ENCODE results near the gene TJP3.

Gene TJP3

DNA sequence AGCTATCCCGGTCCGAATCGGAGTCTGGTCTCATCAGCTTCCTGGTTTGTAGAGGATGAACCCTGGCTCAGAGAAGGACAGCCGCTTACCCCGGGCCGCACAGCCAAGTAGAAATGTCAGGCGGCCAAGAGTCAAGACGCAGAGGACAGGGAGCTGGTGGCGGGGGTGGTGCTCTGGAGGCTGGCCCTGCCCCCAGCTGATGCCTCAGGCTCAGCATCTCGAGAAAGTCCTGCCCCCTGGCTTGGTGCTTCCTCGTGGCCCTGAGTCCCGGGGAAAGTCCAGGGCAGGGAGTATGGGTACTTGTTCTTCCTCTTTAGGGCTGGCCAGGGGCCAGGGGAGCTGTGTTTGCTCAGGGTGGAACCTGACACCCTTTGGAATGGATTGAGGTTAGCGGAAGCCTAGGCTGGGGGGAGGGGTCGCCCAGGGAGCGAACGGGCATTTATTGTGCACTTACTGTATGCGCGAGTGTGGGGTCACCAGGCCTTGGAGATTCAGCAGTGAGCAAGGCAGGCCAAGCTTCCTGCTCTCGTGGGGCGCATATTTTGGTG, 2.2 kb downstream of the TJP3 start:
- no peak for DNase-seq (ENCODE audit: low spot score)

GRCh38 chr19:3712663-3713611, 4.8 kb downstream of the TJP3 start:
- DNase-seq (ENCODE audit: low spot score): no peak

DNA sequence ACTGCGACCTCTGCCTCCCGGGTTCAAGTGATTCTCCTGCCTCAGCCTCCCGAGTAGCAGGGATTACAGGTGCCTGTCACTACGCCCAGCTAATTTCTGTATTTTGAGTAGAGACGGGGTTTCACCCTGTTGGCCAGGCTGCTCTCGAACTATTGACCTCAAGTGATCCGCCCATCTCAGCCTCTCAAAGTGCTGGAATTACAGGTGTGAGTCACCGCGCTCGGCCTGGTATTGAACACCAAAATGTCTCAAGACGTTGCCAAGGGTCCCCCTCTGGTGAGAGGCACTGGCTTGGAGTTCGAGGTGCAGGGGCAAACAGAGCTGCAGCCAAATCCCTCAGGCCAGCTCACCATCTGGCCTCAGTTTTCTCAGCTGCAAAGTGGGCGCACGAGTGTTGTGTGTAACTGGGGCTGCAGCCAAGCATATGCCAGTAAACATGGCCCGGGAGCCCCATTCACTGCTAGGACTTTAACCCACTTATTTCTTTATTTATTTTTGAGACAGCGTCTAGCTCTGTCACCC, 8.0 kb downstream of the TJP3 start:
- DNase-seq (ENCODE audit: low spot score): no peak

GRCh38 chr19:3719868-3720267, 11.7 kb downstream of the TJP3 start:
- DNase-seq (ENCODE audit: low spot score): no peak

DNA sequence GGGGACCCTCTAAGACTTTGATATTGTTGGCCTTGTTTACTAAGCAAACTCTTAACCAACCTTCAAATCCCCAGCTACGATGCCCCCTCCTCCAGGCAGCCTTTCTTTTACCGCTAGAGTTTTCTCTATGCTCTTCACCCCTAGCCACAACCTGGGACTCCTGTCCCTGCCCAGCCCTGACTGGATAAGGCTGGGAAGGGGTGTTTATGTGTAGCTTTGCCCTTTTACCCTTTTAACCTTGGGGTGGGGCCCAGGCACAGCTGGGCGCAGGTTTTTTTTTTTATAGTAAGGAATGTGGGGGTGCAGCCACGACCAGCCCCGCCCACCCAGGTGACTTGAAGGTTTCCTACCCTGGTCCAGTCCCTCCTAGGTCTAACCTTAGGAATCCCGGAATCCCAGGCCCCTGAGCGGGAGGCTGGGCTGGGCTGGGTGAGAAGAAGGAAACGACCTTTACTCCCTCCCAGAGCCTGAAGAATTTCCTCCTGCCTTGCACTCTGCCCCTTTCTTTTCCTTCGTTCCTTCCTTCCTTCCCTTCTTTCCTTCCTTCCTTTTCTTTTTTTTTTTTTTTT, 12.2 kb downstream of the TJP3 start:
- DNase-seq (ENCODE audit: low spot score): no peak

GRCh38 chr19:3721131-3721886, 13.1 kb downstream of the TJP3 start:
- peak; percentile 74 for DNase-seq (ENCODE audit: low spot score)

DNA sequence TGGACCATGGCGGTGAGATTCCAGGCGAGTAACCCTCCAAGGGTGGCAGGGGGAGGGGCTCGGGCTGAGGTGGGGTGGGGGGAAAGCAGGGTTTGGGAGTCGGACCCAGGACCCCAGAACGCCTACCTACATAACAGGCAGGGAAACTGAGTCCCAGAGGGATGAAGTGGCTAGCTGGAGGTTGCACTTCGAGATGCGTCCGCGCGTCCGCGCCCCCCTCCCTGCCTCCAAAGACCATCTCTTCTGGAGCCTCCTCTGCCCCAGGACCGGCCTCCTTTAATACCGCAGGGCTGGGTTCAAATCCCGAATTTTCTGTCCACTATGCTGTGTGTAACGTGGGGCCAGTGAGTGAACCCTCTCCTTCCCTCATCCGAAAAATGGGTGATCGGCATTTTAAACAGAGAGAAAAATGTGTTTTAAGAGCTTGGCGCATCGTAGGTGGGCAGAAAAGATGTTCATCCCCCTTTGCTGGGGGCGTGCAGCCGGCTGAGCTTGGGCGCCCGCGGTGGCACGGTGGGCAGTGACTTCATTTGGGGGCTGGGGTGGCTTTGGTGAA, 13.8 kb downstream of the TJP3 start:
- DNase-seq (ENCODE audit: low spot score): no peak

- no peak for DNase-seq (ENCODE audit: low spot score)
These were observed 14.4 kb downstream of the TJP3 start for GRCh38 chr19:3722443-3723109.

DNA sequence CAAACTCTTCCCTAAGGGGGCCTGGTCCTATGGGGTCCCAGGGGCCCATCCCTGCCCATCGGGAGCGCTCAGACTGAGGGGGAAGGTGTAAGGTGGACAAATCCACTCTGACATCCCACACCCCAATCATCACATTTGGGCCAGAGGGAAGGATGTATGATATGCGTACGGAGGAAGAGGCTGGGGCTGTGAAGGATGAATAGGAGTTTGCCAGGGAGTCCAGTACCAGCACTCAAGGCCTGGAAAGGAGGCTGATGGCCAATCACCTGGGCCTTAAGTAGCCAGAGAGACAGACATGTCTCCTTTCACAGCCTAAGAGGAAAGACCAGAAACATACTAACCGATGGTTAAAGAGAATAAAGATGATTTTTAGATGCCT, 14.9 kb downstream of the TJP3 start:
- no peak for DNase-seq (ENCODE audit: low spot score)

DNA sequence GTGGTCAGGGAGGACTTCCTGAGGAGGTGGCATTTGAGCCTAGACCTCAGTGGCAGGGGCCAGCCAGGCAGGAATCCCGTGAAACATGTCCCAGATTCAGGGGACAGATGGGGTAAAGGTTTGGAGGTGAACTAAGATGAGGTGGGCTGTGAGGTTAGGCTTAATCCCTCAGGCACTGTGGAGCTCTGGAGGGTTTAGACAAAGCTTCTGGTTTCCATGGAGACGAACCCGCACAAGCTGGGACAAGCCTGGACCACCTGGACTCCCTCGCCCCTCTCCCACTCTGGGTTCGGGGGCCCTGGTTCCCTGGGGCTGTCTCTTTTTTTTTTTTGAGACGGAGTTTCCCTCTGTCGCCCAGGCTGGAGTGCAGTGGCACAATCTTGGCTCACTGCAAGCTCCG, 15.7 kb downstream of the TJP3 start:
- DNase-seq (ENCODE audit: low spot score): no peak

DNA sequence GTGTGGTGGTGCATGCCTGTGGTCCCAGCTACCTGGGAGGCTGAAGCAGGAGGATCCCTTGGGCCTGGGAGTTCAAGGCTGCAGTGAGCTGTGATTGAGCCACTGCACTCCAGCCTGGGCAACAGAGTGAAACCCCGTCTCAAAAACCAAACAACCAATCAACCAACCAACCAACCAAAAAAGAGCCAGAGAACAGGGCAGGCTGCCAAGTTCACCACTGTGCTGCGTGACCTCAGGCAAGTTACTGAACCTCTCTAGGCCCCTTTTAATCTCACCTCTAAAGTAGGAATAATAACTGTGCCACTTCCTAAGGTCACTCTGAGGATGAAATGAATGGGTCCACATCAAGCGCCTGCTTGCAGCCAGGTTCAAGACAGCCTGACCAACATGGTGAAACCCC, 16.9 kb downstream of the TJP3 start:
- DNase-seq (ENCODE audit: low spot score): no peak

- no peak for DNase-seq (ENCODE audit: low spot score)
These were observed 17.6 kb downstream of the TJP3 start for GRCh38 chr19:3725640-3726310.

GRCh38 chr19:3730457-3730958, 22.3 kb downstream of the TJP3 start:
- DNase-seq (ENCODE audit: low spot score): no peak

DNA sequence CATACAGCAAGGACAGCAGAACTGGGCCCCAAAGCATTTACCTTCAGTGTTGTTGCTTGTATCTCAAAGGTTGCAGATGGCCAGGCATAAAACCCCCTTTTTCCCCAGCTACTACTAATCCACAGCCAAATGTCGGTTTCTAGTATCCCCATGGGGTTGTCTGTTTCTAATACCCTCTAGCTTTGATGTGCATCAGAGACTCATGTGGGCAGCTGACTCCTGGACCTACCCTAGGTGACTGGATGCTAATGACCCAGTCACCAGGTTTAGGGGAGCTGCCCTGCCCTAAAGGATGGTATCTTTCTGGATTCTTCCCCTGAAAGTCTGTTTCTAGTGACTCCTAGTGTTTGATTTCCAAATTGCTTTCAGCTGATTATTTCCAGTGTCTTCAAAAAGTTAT, 23.9 kb downstream of the TJP3 start:
- DNase-seq (ENCODE audit: low spot score): no peak

GRCh38 chr19:3733549-3734309, 25.5 kb downstream of the TJP3 start:
- DNase-seq (ENCODE audit: low spot score): no peak

DNA sequence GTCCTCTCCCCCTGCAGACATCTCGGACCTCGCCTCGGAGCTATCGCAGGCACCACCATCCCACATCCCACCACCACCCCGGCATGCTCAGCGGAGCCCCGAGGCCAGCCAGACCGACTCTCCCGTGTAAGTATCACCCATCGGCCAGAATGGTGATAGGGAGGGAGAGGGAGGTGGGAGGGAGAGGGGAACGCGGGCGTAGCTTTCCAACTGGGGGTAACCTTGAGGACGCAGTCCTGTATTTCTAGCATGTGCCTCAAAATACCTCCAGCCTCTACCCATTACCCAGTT, 26.1 kb downstream of the TJP3 start:
- DNase-seq (ENCODE audit: low spot score): no peak

- no peak for DNase-seq (ENCODE audit: low spot score)
These were observed 28.0 kb downstream of the TJP3 start for GRCh38 chr19:3736106-3736724.

DNA sequence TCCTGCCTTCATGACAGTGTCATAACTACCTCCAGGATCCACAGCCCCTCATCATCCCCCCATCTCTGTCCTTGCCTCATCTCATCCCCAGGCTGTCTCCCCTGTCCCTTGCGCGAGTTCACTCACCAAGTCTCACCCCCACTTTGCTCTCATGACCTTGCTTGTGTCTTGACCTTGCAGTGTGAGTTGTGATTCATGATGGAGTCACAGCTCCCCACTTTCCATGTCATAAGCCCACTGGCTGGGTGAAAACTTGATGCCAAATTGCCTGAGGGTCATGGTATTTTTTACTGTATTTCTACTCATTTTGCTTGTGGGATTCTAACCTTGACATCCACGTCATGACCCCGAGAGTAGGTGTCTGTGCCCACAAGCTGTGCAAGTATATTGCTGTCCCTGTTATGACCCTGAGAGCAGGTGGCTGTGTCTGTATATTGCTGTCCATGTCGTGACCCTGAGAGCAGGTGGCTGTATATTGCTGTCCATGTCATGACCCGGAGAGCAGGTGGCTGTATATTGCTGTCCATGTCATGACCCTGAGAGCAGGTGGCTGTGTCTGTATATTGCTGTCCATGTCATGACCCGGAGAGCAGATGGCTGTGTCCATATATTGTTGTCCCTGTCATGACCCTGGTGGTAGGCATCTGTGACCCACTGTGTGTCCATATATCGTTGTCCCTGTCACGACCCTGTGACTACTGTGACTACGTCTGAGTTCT, 29.5 kb downstream of the TJP3 start:
- DNase-seq (ENCODE audit: low spot score): no peak

All from cerebellar cortex (tissue), 1 donor.